ENCODE data around the gene GOLGA6D. TPM values are rescaled to one million over a fixed set of nuclear protein-coding genes. Genes with fewer than 3 reads are reported as not detected.

The GOLGA6D gene
- total and polyA plus RNA-seq, 2 of the 8 experiments (the other 6 are each of a cell fraction or from before 2014, with no cell fraction given): 0.27 to 0.69 TPM

GRCh38 chr15:75335705-75336355 lies 53.2 kb downstream of the GOLGA6D start, which contains the start of gene COMMD4 (continued):
- TF ChIP-seq SIN3A (conservative IDR thresholded peaks at IDR 0.05 in 1 of 2, IDR thresholded peaks at IDR 0.05 in 1 of 2; ENCODE audit: low read depth in 1 of 2, low read length in 2 of 2) (peak; percentile 96 to 98; a peak in 3 of 4 replicates), TAF1 (IDR thresholded peaks at IDR 0.05; ENCODE audit: low read depth, low read length) (peak; percentile 85), ATF3 (IDR thresholded peaks at IDR 0.05; ENCODE audit: insufficient read depth, low read depth, low read length) (peak; percentile 97), SAP30 (IDR thresholded peaks at IDR 0.05; ENCODE audit: insufficient read depth, insufficient replicate concordance, low read length) (peak; percentile 86), YY1 (IDR thresholded peaks at IDR 0.05; ENCODE audit: low read depth, low read length) (peak; percentile 55; the same call in 1 of the 2 replicates), POLR2A (IDR thresholded peaks at IDR 0.05; ENCODE audit: control extremely low read depth in 1 of 2, low read depth in 2 of 2, low read length in 2 of 2) (peak; percentile 28 to 80), MAX (IDR thresholded peaks at IDR 0.05) (peak; percentile 77), TCF12 (IDR thresholded peaks at IDR 0.05; ENCODE audit: low read depth, low read length) (0 out of 2 replicates have a peak, but pooled peaks have one; percentile 8), TBP (IDR thresholded peaks at IDR 0.05; ENCODE audit: low read depth, low read length) (peak; percentile 65; the same call in 1 of the 2 replicates), E2F6 (IDR thresholded peaks at IDR 0.05) (peak; percentile 92; the same call in 1 of the 2 replicates), PHF8 (conservative IDR thresholded peaks at IDR 0.05; ENCODE audit: low read depth, low read length) (peak; percentile 86), RBBP5 (IDR thresholded peaks at IDR 0.05; ENCODE audit: borderline replicate concordance, low read depth, low read length) (0 out of 2 replicates have a peak, but pooled peaks have one; percentile 55), USF2 (IDR thresholded peaks at IDR 0.05; ENCODE audit: low read length) (peak; percentile 99), SP2 (IDR thresholded peaks at IDR 0.05; ENCODE audit: low read length) (no peak), TEAD4 (IDR thresholded peaks at IDR 0.05; ENCODE audit: low read depth, low read length) (peak; percentile 71; the same call in 1 of the 2 replicates)

All from H1 (cell line).